ENCODE measurements around the gene COA8. TPM values are rescaled to one million over a fixed set of nuclear protein-coding genes. Genes with fewer than 3 reads are reported as not detected.

The COA8 gene
- total and polyA plus RNA-seq, 2 of the 13 experiments (the other 11 are each of a cell fraction or from before 2014, with no cell fraction given), result 10.9 to 25.1 TPM

DNA sequence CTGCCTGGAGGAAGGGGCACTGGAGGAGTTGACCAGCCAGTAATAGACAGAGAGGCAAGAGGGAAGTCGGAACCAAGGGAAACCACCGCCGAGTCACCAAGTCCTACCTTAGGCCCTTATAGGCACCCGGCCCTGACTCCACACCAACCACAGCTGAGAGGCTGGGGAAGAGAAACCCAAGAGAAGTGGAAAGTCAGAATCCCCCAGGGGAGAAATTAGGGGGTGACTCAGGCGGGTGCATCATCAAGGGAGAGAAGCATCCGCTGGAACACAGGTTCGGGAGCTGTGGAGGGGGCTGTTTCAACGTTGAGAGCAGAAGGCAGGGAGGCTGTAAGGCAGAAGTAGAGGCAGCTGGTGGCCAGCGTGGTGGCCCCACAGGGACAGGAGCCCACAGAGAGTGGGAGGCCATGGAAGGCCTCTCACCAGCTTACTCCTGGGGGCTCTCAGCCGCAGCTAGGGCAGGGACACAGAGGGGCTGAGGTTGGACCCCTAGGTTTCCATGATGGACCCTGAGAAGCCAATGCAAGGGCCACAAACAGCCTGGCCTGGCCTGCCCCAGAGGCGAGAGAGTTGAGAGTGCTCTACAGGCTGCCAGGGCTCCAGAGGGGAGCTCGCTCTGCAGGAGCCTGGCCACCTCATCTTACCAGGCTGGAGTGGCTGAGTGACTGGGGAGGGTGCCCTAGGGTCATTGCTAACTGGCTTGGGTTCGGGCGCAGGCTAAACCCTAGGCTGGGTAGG, 35.2 kb upstream of the COA8 start:
- intact Hi-C loops (cut with micrococcal nuclease; ENCODE audit: unreplicated experiment), result no loop called here
- ChIA-PET POLR2A (interaction anchor here (0.9 to 3.2 kb wide), 9 partner anchors 9 to 353 kb away, joined by 4 to 37 read pairs (median 12); partner anchors contain the start of genes BAG5, COA8 and EIF5), CTCF (ENCODE audit: low intra/inter-chr PET ratio, low total read pairs) (no interaction called here)
- H2AFZ ChIP-seq (ENCODE audit: low read length), result no peak overlapping the region
- H3K9me3 ChIP-seq (ENCODE audit: low read length), result no peaks in the 10 kb centered on the region
- H3K36me3 ChIP-seq (replicated peaks in 1 of 2; ENCODE audit: control insufficient read depth in 1 of 2, insufficient read depth in 2 of 2, low read length in 2 of 2), result peaks cover 3% of the 10 kb centered on the region in 2 experiments; a peak in 3 of 5 replicates
- H3K79me2 ChIP-seq (ENCODE audit: insufficient read depth, low read length), result peaks cover 30% of the 10 kb centered on the region
- H3K4me3 ChIP-seq (replicated peaks in 1 of 3; ENCODE audit: insufficient read depth in 1 of 3, low read depth in 2 of 3, low read length in 3 of 3), result peak overlapping the region; percentile 65 to 98 (median 95)
- FAIRE-seq (no peak), ATAC-seq (peak; percentile 37), DNase-seq (ENCODE audit: low spot score) (no peak)
- H3K9ac ChIP-seq (ENCODE audit: insufficient read depth, low read depth, low read length), result peak overlapping the region; percentile 86
- peak overlapping the region; percentile 89 for H3K27ac ChIP-seq (ENCODE audit: extremely low read length, insufficient read depth, low read length)
- no peaks in the 10 kb centered on the region; a peak in 1 of 5 replicates for H3K27me3 ChIP-seq (ENCODE audit: control insufficient read depth in 1 of 2, insufficient read depth in 2 of 2, low read length in 2 of 2)
- no peaks in the 10 kb centered on the region for H4K20me1 ChIP-seq (ENCODE audit: insufficient read depth, low read length)
- BruUV-seq (replicated peaks), result no TSS peak
- H3K4me1 ChIP-seq (ENCODE audit: insufficient read depth, low read length), result peaks cover 75% of the 10 kb centered on the region
- in situ Hi-C loops (cut with HindIII; ENCODE audit: extremely low pct_ligation_motif_present, low pct_unique_long_range_greater_than_20kb), result no loop called here
- WGBS (ENCODE audit: low lambda C conversion rate), result 67% methylated on average over 14 of the region's 14 CpGs
- peak overlapping the region; percentile 98 for H3K4me2 ChIP-seq (ENCODE audit: low read depth, low read length)
- TF ChIP-seq PAF1 (CRISPR knock-in tag; IDR thresholded peaks at IDR 0.05) (no peak), RORA (CRISPR knock-in tag; IDR thresholded peaks at IDR 0.05) (no peak), KDM6A (CRISPR knock-in tag; IDR thresholded peaks at IDR 0.05; ENCODE audit: low read depth) (no peak), ZNF550 (CRISPR knock-in tag; IDR thresholded peaks at IDR 0.05; ENCODE audit: borderline replicate concordance) (no peak), AGO1 (IDR thresholded peaks at IDR 0.05; ENCODE audit: low read depth, low read length, poor library complexity, severe bottlenecking) (peak; percentile 5), AGO2 (optimal IDR thresholded peaks at IDR 0.05; ENCODE audit: low read depth, low read length) (peak; percentile 11), ZNF20 (CRISPR knock-in tag; IDR thresholded peaks at IDR 0.05) (no peak), SP4 (CRISPR knock-in tag; IDR thresholded peaks at IDR 0.05) (0 out of 2 replicates have a peak, but pooled peaks have one; percentile 23), NR2F6 (IDR thresholded peaks at IDR 0.05) (no peak), NR2F6 (CRISPR knock-in tag; IDR thresholded peaks at IDR 0.05) (no peak), ZFX (CRISPR knock-in tag; IDR thresholded peaks at IDR 0.05; ENCODE audit: low read depth) (peak; percentile 25; the same call in 1 of the 2 replicates), POLR2AphosphoS2 (IDR thresholded peaks at IDR 0.05; ENCODE audit: low read depth, low read length) (no peak), ZNF660 (CRISPR knock-in tag; IDR thresholded peaks at IDR 0.05; ENCODE audit: borderline replicate concordance, low read depth) (no peak)
- TF ChIP-seq, protein P1, sequence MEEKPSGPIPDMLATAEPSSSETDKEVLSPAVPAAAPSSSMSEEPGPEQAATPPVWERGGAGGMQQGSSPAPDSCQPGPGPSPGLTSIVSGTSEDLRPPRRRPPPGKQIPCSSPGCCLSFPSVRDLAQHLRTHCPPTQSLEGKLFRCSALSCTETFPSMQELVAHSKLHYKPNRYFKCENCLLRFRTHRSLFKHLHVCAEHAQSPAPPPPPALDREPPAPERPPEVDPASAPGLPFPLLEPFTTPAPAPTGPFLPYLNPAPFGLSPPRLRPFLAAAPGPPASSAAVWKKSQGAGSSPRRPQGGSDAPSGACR (CRISPR knock-in tag; IDR thresholded peaks at IDR 0.05), result no peak
- TF ChIP-seq, protein P2, sequence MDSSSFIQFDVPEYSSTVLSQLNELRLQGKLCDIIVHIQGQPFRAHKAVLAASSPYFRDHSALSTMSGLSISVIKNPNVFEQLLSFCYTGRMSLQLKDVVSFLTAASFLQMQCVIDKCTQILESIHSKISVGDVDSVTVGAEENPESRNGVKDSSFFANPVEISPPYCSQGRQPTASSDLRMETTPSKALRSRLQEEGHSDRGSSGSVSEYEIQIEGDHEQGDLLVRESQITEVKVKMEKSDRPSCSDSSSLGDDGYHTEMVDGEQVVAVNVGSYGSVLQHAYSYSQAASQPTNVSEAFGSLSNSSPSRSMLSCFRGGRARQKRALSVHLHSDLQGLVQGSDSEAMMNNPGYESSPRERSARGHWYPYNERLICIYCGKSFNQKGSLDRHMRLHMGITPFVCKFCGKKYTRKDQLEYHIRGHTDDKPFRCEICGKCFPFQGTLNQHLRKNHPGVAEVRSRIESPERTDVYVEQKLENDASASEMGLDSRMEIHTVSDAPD (CRISPR knock-in tag; IDR thresholded peaks at IDR 0.05), result no peak
- TF ChIP-seq, protein P3, sequence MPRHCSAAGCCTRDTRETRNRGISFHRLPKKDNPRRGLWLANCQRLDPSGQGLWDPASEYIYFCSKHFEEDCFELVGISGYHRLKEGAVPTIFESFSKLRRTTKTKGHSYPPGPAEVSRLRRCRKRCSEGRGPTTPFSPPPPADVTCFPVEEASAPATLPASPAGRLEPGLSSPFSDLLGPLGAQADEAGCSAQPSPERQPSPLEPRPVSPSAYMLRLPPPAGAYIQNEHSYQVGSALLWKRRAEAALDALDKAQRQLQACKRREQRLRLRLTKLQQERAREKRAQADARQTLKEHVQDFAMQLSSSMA (CRISPR knock-in tag; IDR thresholded peaks at IDR 0.05), result no peak
- TF ChIP-seq, protein P4, sequence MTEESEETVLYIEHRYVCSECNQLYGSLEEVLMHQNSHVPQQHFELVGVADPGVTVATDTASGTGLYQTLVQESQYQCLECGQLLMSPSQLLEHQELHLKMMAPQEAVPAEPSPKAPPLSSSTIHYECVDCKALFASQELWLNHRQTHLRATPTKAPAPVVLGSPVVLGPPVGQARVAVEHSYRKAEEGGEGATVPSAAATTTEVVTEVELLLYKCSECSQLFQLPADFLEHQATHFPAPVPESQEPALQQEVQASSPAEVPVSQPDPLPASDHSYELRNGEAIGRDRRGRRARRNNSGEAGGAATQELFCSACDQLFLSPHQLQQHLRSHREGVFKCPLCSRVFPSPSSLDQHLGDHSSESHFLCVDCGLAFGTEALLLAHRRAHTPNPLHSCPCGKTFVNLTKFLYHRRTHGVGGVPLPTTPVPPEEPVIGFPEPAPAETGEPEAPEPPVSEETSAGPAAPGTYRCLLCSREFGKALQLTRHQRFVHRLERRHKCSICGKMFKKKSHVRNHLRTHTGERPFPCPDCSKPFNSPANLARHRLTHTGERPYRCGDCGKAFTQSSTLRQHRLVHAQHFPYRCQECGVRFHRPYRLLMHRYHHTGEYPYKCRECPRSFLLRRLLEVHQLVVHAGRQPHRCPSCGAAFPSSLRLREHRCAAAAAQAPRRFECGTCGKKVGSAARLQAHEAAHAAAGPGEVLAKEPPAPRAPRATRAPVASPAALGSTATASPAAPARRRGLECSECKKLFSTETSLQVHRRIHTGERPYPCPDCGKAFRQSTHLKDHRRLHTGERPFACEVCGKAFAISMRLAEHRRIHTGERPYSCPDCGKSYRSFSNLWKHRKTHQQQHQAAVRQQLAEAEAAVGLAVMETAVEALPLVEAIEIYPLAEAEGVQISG (CRISPR knock-in tag; IDR thresholded peaks at IDR 0.05), result peak; percentile 11; the same call in 1 of the 2 replicates

Measured in HepG2 (cell line).